Activated naive CD8-positive, alpha-beta T cell treated with anti-CD3 and anti-CD28 coated beads, Interleukin-2, amount 10 ng/mL, durations not matched to agents 7 days and 5 days (primary cell): ENCODE data around the gene PCLAF. TPM values are rescaled to one million over a fixed set of nuclear protein-coding genes. Genes with fewer than 3 reads are reported as not detected.
"Not testable (repeated sequence)": the region's sequence is repeated elsewhere in the genome, so short reads cannot be mapped to it uniquely, and the experiment has no call there.

ENCODE experiments used
- ATAC-seq: fragments of 150-1000 bp; cut with Tn5 transposase; one replicate; pipeline ENCODE4 v1.10.0; 2021; ENCODE audit warnings: low read depth, moderate library complexity
- POLR2A ChIA-PET: fragments of 350-600 bp; sonication (Branson Sonifier 250); formaldehyde crosslinking; loops from one replicate; lab custom pipeline; 2021; ENCODE audit warnings: antibody characterized with exemption; lab: Charles Lee
- DNase-seq: peaks from one replicate; pipeline ENCODE4 v3.0.0; 2021
- H3K27ac Mint-ChIP-seq: one replicate; pipeline ENCODE4 v1.8.0; 2022; ENCODE audit warnings: mild to moderate bottlenecking, mixed read lengths
- H3K27me3 Mint-ChIP-seq: one replicate; pipeline ENCODE4 v1.8.0; 2022; ENCODE audit warnings: mild to moderate bottlenecking, moderate library complexity, mixed read lengths
- H3K36me3 Mint-ChIP-seq: one replicate; pipeline ENCODE4 v1.8.0; 2021; ENCODE audit warnings: mild to moderate bottlenecking, mixed read lengths
- H3K4me1 Mint-ChIP-seq: one replicate; pipeline ENCODE4 v1.8.0; 2021; ENCODE audit warnings: mixed read lengths
- H3K4me3 Mint-ChIP-seq: one replicate; pipeline ENCODE4 v1.8.0; 2022; ENCODE audit warnings: mild to moderate bottlenecking, moderate library complexity, mixed read lengths
- H3K9me3 Mint-ChIP-seq: one replicate; pipeline ENCODE4 v1.8.0; 2021; ENCODE audit warnings: mixed read lengths
- total RNA-seq, 2 experiments: library from RNA; stranded (reverse); gene quantifications; one replicate each; pipeline ENCODE4 v1.2.3, GENCODE V29; 2021

Gene PCLAF
- total RNA-seq, 2 experiments from 2014 or later = 94.2 to 110 TPM

DNA sequence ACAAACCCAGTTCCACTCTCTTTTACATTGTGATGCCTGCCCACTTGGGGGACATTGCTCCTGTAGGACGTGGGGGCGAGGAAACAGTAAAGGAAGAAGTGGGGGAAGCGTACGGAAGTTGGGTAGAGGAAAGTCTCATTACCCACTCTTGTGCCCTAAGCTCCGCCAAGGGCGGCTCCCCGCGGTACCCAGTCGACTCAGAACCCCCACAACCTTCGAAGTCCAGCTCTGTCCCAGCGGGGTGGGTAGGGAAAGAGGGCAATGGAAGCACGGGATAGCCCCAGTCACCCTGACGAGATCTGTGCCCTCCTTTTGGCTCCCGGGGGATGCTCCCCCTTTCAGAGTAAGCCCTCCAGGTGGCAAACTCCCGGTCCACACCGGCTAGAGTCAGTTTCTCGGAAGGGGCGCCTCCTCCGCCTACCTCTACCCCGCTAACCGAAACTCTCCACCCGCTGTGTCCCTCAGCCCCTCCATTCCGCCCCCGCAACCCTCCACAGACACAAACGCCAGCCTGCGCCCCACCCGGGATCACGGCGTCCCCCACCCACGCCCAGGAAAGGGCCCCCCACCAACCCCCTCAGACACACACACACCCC, 25.8 kb downstream of the PCLAF start:
- Mint-ChIP-seq H3K36me3 (no peaks in the 10 kb centered on the region), H3K27ac (peak overlapping the region; percentile 83), H3K27me3 (no peaks in the 10 kb centered on the region), H3K4me3 (peak overlapping the region; percentile 94), H3K9me3 (no peaks in the 10 kb centered on the region), H3K4me1 (peaks cover 22% of the 10 kb centered on the region)
- ATAC-seq = peak; percentile 13
- POLR2A ChIA-PET = interaction anchor here (1.0 to 1.6 kb wide), 5 partner anchors 25 to 246 kb away, joined by 3 to 6 read pairs (median 4); partner anchors contain the start of genes PCLAF and TRIP4
- no peak for DNase-seq

- DNase-seq (no peak), ATAC-seq (no peak)
- no peaks in the 10 kb centered on the region for H3K36me3 Mint-ChIP-seq
- peak overlapping the region; percentile 94 for H3K4me3 Mint-ChIP-seq
- no peaks in the 10 kb centered on the region for H3K9me3 Mint-ChIP-seq
- peaks cover 22% of the 10 kb centered on the region for H3K4me1 Mint-ChIP-seq
- POLR2A ChIA-PET = interaction anchor here (1.0 to 1.6 kb wide), 3 partner anchors 22 to 33 kb away, joined by 3 to 6 read pairs (median 4); partner anchors contain the start of gene TRIP4
- no peaks in the 10 kb centered on the region for H3K27me3 Mint-ChIP-seq
- peak overlapping the region; percentile 83 for H3K27ac Mint-ChIP-seq
Observed at GRCh38 chr15:64354688-64355344, 26.4 kb downstream of the PCLAF start.

DNA sequence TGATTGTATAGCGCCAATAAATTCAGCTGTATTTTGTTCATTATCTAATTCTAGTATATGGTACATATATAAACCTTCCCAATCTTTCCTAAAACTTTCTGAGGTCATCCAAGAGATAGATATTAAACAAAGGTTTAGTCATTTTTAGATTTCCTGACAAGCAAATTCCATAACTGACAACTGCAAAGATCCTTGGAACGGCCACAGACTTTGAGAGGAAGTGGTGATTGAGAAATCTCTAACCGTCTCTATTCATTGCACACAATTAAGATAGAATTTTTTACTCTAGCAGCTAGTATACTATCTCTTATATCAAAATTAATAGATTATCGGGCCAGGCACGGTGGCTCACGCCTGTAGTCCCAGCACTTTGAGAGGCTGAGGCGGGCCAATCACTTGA, 30.0 kb downstream of the PCLAF start:
- DNase-seq (no peak), ATAC-seq (no peak)
- Mint-ChIP-seq H3K9me3 (no peaks in the 10 kb centered on the region), H3K4me1 (peaks cover 13% of the 10 kb centered on the region), H3K27ac (no peak overlapping the region), H3K4me3 (no peak overlapping the region), H3K36me3 (peaks cover 11% of the 10 kb centered on the region), H3K27me3 (no peaks in the 10 kb centered on the region)
- POLR2A ChIA-PET = no interaction called here

DNA sequence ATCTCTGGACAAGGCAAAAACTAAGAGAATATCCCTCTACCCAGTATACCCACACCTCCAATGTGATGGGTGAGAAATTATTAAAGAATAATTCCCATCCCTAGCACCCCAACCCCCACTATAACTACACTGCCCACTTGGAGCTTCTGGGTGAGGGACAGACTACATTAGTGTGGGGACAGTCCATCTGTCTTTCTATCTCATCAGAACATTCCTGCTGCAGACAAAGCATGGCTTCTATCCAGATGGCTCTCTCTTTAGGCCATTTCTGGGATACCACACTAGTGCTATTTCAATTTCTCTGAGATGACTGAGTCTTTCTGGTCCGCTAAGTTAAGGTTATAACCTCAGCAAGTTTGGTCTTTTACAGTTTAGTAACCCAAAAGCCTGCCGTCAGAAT, 31.9 kb downstream of the PCLAF start:
- Mint-ChIP-seq H3K36me3 (peaks cover 15% of the 10 kb centered on the region), H3K9me3 (no peaks in the 10 kb centered on the region), H3K27me3 (no peaks in the 10 kb centered on the region), H3K4me1 (peaks cover 5% of the 10 kb centered on the region), H3K27ac (no peak overlapping the region), H3K4me3 (no peak overlapping the region)
- ATAC-seq (no peak), DNase-seq (no peak)
- POLR2A ChIA-PET = no interaction called here

GRCh38 chr15:64348455-64348854, 32.8 kb downstream of the PCLAF start:
- Mint-ChIP-seq H3K36me3 (peaks cover 15% of the 10 kb centered on the region), H3K4me1 (peaks cover 6% of the 10 kb centered on the region), H3K4me3 (no peak overlapping the region), H3K27me3 (no peaks in the 10 kb centered on the region), H3K9me3 (no peaks in the 10 kb centered on the region), H3K27ac (no peak overlapping the region)
- POLR2A ChIA-PET = no interaction called here
- no peak for ATAC-seq
- DNase-seq = no peak

GRCh38 chr15:64346242-64346641, 35.0 kb downstream of the PCLAF start:
- POLR2A ChIA-PET, H3K9me3 Mint-ChIP-seq, DNase-seq, H3K27me3 Mint-ChIP-seq, H3K4me3 Mint-ChIP-seq, H3K27ac Mint-ChIP-seq, ATAC-seq: not testable (repeated sequence)
- Mint-ChIP-seq H3K4me1 (peaks cover 12% of the 10 kb centered on the region), H3K36me3 (peaks cover 25% of the 10 kb centered on the region)

DNA sequence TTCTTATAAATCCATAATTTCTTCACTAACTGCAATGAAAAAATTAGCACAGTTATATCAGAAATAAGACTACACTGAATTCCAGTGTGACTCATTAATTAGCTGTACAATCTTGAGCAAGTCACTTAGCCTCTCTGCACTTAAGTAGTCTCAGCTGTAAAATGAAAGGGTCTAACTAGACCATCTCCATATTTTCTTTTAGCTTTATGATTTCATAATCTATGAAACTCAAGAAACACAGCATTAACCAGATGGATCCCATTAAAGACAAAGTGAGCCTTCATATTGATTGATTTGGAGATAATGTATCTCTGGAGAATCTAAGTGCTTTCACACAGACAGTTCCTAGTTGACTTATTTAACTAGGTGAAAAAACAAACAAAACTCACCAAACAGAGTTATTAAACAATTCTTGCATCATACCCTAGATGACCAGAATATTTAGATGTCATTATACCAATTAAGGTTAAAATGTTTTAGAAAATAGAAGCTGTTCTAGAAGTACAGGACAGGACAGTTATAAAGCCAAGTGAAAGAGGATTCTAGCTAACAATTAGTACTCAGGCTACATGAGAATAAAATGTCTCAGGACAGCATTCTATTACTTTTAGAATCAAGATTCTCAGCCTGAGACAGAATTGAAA, 36.5 kb downstream of the PCLAF start:
- Mint-ChIP-seq H3K4me3 (no peak overlapping the region), H3K36me3 (peaks cover 25% of the 10 kb centered on the region), H3K9me3 (no peaks in the 10 kb centered on the region), H3K27ac (no peak overlapping the region), H3K27me3 (no peaks in the 10 kb centered on the region), H3K4me1 (peaks cover 12% of the 10 kb centered on the region)
- POLR2A ChIA-PET = no interaction called here
- no peak for ATAC-seq
- no peak for DNase-seq

DNA sequence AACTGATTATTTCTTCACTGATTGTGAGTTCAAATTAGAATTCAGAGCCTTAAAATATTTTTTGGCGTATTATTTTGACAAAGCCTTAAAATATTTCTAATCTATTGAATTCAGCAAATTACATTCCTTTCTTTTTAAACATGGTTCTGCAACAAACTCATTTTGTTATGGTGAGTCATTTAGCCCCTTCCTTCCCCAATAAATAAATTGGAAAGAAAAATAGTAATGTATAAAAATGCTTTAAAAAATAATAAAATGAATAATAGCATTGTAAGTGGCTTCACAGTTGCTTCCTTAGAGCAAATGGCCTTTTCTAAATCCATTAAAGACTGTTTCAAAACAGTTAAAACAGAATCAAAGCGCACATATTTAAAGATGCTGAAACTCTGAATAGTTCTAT, 37.4 kb downstream of the PCLAF start:
- Mint-ChIP-seq H3K27me3 (no peaks in the 10 kb centered on the region), H3K9me3 (no peaks in the 10 kb centered on the region), H3K4me1 (peaks cover 10% of the 10 kb centered on the region), H3K36me3 (peaks cover 25% of the 10 kb centered on the region), H3K27ac (no peak overlapping the region), H3K4me3 (no peak overlapping the region)
- DNase-seq (no peak), ATAC-seq (no peak)
- POLR2A ChIA-PET = no interaction called here

DNA sequence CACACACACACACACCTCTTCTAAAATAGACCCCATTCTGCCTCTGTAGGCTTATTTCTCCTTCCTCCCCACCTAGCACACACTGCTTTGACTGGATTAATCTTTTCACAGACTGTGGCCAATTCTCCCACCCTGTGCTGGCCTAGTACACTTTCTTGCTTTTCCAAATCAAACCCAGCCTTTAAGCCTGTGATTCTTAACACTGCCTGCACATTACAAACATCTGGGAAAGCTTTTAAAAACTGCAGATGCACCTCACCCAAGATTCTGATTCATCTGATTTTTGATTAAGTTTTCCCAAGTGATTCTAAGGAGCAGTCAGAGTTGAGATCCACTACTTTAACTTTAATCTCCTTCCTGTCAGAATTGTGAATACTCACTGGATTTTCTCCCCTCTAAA, 38.0 kb downstream of the PCLAF start:
- POLR2A ChIA-PET = no interaction called here
- H3K4me3 Mint-ChIP-seq = no peak overlapping the region
- H3K27me3 Mint-ChIP-seq = no peaks in the 10 kb centered on the region
- H3K4me1 Mint-ChIP-seq = peaks cover 11% of the 10 kb centered on the region
- H3K36me3 Mint-ChIP-seq = peaks cover 28% of the 10 kb centered on the region
- peak overlapping the region; percentile 40 for H3K27ac Mint-ChIP-seq
- H3K9me3 Mint-ChIP-seq = no peaks in the 10 kb centered on the region
- DNase-seq (no peak), ATAC-seq (no peak)

DNA sequence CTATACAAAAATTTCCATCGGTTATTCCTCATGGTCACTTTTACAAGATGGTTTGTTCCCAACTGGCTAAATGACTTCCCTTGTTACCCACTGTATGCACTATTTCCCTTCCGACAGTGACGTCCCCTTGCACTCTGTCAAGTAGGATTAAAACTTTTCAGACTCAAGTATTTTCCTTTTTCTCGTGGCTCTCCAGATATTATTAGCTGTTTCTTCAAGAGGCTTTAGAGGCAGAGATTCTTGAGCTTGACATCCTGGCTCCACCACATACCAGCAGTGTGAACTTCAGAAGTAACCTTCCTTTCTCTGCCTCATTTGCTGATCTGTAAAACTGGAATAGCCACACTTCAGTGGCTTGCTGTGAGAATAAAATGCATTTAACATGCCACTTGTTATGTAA, 39.3 kb downstream of the PCLAF start:
- no peak for DNase-seq
- Mint-ChIP-seq H3K4me1 (peaks cover 14% of the 10 kb centered on the region), H3K4me3 (no peak overlapping the region), H3K27me3 (no peaks in the 10 kb centered on the region), H3K36me3 (peaks cover 22% of the 10 kb centered on the region), H3K9me3 (no peaks in the 10 kb centered on the region), H3K27ac (no peak overlapping the region)
- no peak for ATAC-seq
- POLR2A ChIA-PET = no interaction called here

- ATAC-seq = no peak
- POLR2A ChIA-PET = no interaction called here
- H3K27ac Mint-ChIP-seq = no peak overlapping the region
- H3K9me3 Mint-ChIP-seq = no peaks in the 10 kb centered on the region
- peaks cover 17% of the 10 kb centered on the region for H3K36me3 Mint-ChIP-seq
- H3K4me1 Mint-ChIP-seq = peaks cover 17% of the 10 kb centered on the region
- no peaks in the 10 kb centered on the region for H3K27me3 Mint-ChIP-seq
- DNase-seq = no peak
- no peak overlapping the region for H3K4me3 Mint-ChIP-seq
Observed at GRCh38 chr15:64340355-64340754, 40.9 kb downstream of the PCLAF start.

GRCh38 chr15:64337761-64338160, 43.5 kb downstream of the PCLAF start:
- POLR2A ChIA-PET = no interaction called here
- H3K27ac Mint-ChIP-seq = no peak overlapping the region

DNA sequence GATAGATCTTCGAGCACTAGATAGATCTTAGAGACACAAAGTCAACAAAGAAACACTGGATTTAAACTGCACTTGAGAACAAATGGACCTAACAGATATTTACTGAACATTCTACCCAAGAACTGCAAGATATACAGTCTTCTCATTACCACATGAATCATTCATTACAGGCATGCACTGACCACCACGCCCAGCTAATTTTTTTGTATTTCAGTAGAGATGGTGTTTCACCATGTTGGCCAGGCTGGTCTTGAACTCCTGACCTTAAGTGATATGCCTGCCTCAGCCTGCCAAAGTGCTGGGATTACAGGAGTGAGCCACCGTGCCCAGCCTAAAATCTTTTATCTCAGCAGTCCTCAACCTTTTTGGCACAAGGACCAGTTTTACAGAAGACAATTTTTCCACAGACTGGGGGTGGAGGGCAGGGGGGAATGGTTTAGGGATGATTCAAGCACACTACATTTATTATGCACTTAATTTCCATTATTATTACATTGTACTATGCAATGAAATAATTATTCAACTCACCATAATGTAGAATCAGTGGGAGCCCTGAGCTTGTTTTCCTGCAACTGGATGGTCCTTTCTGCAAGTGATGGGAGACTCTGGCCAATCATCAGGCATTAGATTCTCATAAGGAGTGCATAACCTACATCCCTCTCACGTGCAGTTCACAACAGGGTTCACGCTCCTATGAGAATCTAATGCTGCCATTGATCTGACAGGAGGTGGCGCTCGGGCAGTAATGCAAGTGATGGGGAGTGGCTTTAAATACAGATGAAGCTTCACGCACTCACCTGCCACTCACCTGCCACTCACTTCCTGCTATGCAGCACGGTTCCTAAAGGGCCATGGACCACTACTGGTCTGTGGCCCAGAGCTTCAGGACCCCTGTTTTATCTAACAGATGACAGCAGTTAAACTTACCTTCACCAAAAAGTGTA, 47.0 kb downstream of the PCLAF start:
- DNase-seq (no peak), ATAC-seq (peak; percentile 47)
- H3K27me3 Mint-ChIP-seq = no peaks in the 10 kb centered on the region
- POLR2A ChIA-PET = no interaction called here
- peaks cover 7% of the 10 kb centered on the region for H3K36me3 Mint-ChIP-seq
- no peaks in the 10 kb centered on the region for H3K9me3 Mint-ChIP-seq
- H3K27ac Mint-ChIP-seq = peak overlapping the region; percentile 77
- H3K4me1 Mint-ChIP-seq = peaks cover 21% of the 10 kb centered on the region
- no peak overlapping the region for H3K4me3 Mint-ChIP-seq

More at GRCh38 chr15:64337761-64338160, 43.5 kb downstream of the PCLAF start:
- H3K36me3 Mint-ChIP-seq = peaks cover 13% of the 10 kb centered on the region
- no peak overlapping the region for H3K4me3 Mint-ChIP-seq
- DNase-seq (no peak), ATAC-seq (no peak)
- H3K27me3 Mint-ChIP-seq = no peaks in the 10 kb centered on the region
- H3K4me1 Mint-ChIP-seq = peaks cover 23% of the 10 kb centered on the region
- no peaks in the 10 kb centered on the region for H3K9me3 Mint-ChIP-seq
